Spinal cord (tissue), 10 donors: ENCODE data around the gene APBA2. TPM values are rescaled to one million over a fixed set of nuclear protein-coding genes. Genes with fewer than 3 reads are reported as not detected.

ENCODE experiments used
- DNase-seq, 6 donors: peaks; one replicate each; pipeline versions ENCODE4 v3.0.0 to v3.0.0-alpha.2; 2013 to 2015; ENCODE audit warnings: low spot score in 6 of 6, low read depth in 4 of 6
- H3K27ac ChIP-seq: one replicate; pipeline ENCODE4 v1.5.1; 2013; ENCODE audit warnings: low read depth, low read length, control low read depth
- H3K27me3 ChIP-seq: one replicate; pipeline ENCODE4 v1.6.1; 2013; ENCODE audit warnings: low read length; ENCODE audit not compliant: control insufficient read depth, insufficient read depth
- H3K36me3 ChIP-seq: one replicate; pipeline ENCODE4 v1.6.1; 2013; ENCODE audit warnings: low read length; ENCODE audit not compliant: control insufficient read depth, insufficient read depth
- H3K4me1 ChIP-seq: one replicate; pipeline ENCODE4 v1.6.1; 2013; ENCODE audit warnings: low read length; ENCODE audit not compliant: control insufficient read depth, insufficient read depth
- H3K4me3 ChIP-seq: one replicate; pipeline ENCODE4 v1.5.1; 2013; ENCODE audit warnings: low read depth, low read length, control low read depth
- H3K9me3 ChIP-seq: one replicate; pipeline ENCODE4 v1.6.1; 2013; ENCODE audit warnings: low read length; ENCODE audit not compliant: control insufficient read depth, insufficient read depth
- WGBS: methylation state at CpG from one replicate; pipeline ENCODE4 v1.1.5; 2013; ENCODE audit warnings: missing lambda C conversion rate; ENCODE audit not compliant: insufficient coverage; 5-methylcytosine and 5-hydroxymethylcytosine counted together
- polyA plus RNA-seq, 2 donors: library from polyadenylated mRNA; unstranded; fragments of 120-200 nt; gene quantifications; one replicate each; pipeline ENCODE4 v1.2.1, GENCODE V29; 2013; ENCODE audit not compliant: insufficient read length in 2 of 2
- total RNA-seq, 2 donors: library from RNA; depleted of rRNA in 1 of 2; stranded (reverse); fragments of 120-200 nt in 1 of 2; fragments of >200 nt in 1 of 2; gene quantifications; one replicate each; pipeline versions ENCODE4 v1.2.3 to v1.2.4, GENCODE V29; 2013 to 2014
- donor health status: healthy.

APBA2 gene
- total and polyA plus RNA-seq, 4 donors: 46.2 to 111 (median 89.9) TPM

DNA sequence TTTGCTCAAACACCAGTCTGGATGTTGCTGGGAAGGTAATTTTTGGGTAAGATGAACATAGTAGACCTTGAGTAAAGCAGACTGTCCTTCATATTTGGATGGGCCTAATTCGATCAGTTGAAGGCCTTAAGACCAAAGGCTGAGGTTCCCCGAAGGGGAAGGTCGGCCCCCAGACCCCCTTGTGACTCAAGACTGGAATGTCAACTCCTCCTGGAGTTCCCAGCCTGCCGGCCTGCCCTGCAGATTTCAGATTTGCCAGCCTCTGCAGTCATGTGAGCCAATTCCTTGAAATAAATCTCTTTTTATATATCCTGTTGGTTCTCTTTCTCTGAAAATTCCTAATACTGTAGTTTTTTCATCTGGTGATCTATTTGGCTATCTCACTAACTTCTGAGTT lies 146.5 kb downstream of the APBA2 start:
- DNase-seq: no peak
- Histone ChIP-seq H3K36me3 (no peaks in the 10 kb centered on the region), H3K4me3 (no peak overlapping the region), H3K9me3 (peaks cover 2% of the 10 kb centered on the region), H3K4me1 (peaks cover 18% of the 10 kb centered on the region), H3K27me3 (no peaks in the 10 kb centered on the region), H3K27ac (no peak overlapping the region)
- 90% methylated on average over 4 of the region's 4 CpGs for WGBS

DNA sequence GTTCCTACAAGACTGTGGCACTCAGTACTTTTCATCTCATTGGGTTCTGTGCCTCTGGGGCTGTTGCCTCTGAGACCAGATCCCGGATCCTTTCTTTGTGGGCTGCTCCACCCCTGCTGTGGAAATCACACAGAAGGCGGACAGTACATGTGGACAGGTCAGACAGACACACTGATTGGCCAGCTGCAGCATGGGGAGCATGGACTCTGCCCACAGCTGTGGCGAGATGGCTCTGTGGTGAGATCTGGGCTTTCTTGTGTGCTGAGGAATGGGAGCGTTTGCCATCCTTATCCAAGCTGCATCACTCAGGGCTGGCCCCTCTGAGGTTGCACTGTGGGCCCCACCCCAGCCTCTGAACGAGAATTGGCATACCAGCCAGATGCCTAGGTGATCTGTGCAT lies 147.0 kb downstream of the APBA2 start:
- no peak for DNase-seq
- 93% methylated on average over 5 of the region's 5 CpGs for WGBS
- peaks cover 18% of the 10 kb centered on the region for H3K4me1 ChIP-seq

DNA sequence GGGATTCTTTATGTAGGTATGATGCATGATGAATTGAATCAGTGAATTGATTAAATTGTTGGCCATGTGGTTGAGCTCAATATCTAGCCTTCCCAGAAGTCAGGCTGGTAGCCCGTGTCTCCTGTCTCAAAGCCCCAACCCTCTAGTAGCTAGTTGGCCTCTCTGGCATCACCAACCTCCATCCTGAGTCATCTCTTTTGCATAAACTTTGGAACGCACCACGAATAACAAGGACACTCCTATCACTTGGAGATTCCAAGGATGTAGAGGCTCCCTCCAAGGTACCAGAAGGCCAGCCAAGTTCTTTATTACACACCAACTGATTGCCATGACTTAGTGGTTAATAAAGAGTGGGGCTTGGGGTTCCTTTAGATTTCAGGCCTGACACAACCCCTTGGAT lies 148.4 kb downstream of the APBA2 start:
- H3K27me3 ChIP-seq: no peaks in the 10 kb centered on the region
- no peak overlapping the region for H3K27ac ChIP-seq
- H3K9me3 ChIP-seq: no peaks in the 10 kb centered on the region
- 72% methylated on average over 3 of the region's 3 CpGs for WGBS
- H3K4me3 ChIP-seq: no peak overlapping the region
- no peaks in the 10 kb centered on the region for H3K36me3 ChIP-seq
- peaks cover 18% of the 10 kb centered on the region for H3K4me1 ChIP-seq
- DNase-seq: no peak

More for the DNA sequence above, 147.0 kb downstream of the APBA2 start:
- Histone ChIP-seq H3K9me3 (peaks cover 2% of the 10 kb centered on the region), H3K36me3 (no peaks in the 10 kb centered on the region), H3K27me3 (no peaks in the 10 kb centered on the region), H3K27ac (no peak overlapping the region), H3K4me3 (no peak overlapping the region)

DNA sequence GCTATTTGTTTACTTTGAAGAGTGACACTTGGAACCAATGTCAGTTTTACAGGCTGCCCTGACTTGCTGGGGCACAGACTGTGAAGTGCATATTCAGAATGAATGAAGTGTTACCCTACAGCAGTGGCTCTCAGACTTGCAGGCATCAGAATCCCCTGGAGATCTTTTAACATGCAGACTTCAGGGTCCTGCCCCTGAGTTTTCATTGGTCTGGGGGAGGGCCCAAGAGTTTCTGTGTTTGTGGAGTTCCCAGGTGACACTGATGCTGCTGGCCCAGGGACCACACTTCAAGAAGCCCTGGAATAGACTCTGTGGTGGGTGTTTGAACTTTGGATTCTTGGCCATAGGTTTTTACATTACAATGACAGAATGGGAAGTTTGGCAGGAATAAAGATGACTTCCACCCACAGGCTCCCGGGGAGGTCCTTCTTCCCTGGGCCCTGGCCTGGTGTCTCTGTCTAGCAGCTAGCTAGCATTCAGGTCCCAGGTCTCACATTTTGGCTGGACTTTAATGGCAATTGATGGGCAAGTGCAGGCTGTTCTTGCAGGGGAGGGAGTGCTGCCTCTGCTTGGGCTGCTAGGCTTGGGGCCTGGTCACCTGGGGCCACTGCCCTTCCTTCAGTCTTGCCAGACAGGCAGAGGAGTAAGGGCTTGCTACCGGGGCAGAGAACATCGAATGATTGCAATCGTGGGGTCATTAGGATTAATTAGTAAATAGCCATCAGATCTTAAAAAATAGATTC lies 149.0 kb downstream of the APBA2 start:
- DNase-seq: no peak
- no peak overlapping the region for H3K27ac ChIP-seq
- H3K9me3 ChIP-seq: no peaks in the 10 kb centered on the region
- WGBS: 66% methylated on average over 3 of the region's 4 CpGs
- H3K27me3 ChIP-seq: no peaks in the 10 kb centered on the region
- H3K36me3 ChIP-seq: no peaks in the 10 kb centered on the region
- peaks cover 22% of the 10 kb centered on the region for H3K4me1 ChIP-seq
- no peak overlapping the region for H3K4me3 ChIP-seq

DNA sequence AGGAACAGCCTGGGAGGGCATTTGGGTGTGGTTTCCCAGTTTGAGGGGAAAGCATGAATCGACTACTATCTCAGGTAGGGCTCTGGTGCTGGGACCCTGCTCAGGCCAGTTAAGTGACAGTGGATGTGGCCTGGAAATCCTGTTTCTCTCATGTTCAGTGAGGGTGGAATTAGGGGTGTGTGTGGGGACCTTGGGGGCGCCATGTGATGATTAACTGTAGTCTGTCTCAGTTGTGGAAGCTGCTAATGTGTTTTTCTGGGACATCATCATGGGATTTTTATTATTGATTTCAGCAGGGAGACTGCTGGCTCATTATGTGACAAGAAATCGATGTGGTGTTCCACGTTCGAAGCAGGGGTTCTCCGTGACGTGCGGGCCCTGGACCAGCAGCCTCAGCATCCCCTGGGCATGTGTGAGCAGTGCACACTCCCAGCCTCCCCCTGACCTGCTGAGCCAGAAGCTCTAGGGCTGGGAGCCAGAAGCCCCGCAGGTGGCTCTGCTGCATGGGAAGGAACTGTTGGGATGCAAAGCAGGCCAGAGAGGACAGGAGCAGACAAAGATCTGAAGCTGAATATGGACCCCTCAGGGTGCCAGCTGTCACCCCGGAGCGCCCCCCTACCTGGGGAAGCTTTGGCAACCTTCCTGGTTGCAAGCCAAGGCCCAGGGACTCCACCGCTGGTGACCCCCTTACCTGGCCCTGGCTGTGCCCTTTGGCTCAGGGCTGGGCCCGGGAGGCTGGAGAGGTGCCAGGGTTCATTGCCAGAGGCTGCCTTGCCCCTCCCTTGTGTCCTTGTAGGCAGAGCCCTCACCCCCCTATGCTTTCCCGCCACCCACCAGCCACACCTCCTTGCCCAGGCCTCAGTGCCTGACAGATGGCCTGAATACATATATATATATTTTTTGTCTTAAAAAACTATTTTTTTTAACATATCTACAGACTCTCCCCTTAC lies 149.8 kb downstream of the APBA2 start:
- DNase-seq: peak in 2 of 6 donors; percentile 46 to 53
- Histone ChIP-seq H3K27me3 (no peaks in the 10 kb centered on the region), H3K27ac (no peak overlapping the region), H3K9me3 (no peaks in the 10 kb centered on the region), H3K4me3 (no peak overlapping the region), H3K4me1 (peaks cover 22% of the 10 kb centered on the region), H3K36me3 (no peaks in the 10 kb centered on the region)
- WGBS: 49% methylated on average over 13 of the region's 14 CpGs

DNA sequence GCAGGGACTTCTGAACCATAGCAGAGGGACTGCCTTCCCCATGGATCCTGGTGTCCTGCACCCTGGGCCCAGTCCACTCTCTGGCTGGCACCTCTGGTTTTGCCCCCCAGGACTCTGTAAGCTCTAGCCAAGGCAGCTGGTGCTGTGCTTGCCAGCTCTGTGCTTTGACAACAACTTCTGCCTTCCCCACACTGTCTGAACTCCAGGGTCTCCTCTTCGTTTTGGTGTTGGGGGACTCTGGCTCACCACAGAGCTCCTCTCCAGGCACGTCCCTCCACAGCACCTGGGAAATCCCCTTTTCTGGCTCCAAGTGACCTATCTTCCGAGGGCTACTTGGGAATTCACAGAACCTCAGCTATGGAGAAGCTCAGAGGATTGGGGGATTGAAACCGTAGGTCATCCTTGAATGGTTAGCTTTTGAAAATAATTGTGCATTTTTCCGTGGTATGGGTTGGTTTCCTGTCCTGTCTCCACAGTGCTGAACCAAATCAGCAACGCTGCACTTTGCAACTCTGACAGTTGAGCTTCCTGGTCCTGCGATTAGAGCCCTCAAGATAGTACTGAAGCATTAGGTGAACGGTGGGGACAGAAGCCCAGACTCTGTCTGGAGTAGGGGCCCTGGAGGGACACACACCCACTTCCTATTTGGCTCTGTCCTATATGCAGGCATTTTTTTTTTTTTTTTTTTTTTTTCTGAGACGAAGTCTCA lies 152.4 kb downstream of the APBA2 start:
- Histone ChIP-seq H3K4me3 (no peak overlapping the region), H3K27ac (no peak overlapping the region), H3K36me3 (no peaks in the 10 kb centered on the region), H3K27me3 (no peaks in the 10 kb centered on the region), H3K4me1 (peaks cover 35% of the 10 kb centered on the region), H3K9me3 (no peaks in the 10 kb centered on the region)
- no peak for DNase-seq
- WGBS: 90% methylated on average over 7 of the region's 9 CpGs

DNA sequence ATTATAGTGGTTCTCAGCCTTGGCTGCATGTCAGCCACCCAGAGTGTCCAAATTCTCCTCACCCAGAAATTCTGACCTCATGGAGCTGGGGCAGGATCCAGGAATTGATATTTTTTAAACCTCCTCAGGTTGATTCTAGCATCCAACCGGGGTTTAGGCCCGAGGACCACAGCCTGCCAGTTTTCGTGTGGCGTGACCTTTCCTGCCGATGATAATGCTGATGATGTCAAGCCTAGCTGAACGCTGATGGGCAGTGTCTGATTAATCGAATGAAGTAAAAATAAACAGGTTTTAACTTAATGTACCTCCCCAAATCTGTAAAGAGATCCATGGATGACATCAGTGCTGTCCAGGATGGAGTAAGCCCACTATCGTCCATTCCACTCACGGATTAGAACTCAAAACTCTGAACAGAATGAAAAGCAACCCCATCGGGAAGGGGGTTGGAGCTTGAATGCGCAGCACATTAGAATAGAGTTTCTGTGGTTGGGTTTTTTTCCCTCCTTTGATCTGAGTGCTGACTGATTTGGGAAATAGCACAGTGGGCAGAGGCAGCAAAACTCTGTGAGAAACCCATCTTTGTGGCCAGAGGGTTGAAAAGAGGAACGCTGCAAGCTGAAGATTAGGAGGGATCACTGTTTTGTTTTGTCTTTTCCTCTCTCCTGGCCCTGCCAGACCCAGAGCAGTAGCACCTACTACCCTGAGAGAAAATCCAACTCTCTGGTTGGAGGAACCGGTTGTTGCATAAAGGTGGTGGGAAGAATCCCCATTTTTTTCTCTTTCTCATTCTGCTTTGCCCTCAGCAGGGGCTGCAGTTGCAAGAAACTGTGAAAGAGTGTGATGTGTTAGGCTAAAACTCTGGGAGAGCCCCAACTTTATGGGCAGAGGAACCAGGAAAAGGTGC lies 153.9 kb downstream of the APBA2 start:
- H3K27me3 ChIP-seq: no peaks in the 10 kb centered on the region
- peak in 1 of 6 donors; percentile 25 for DNase-seq
- no peaks in the 10 kb centered on the region for H3K9me3 ChIP-seq
- WGBS: 50% methylated on average over 5 of the region's 13 CpGs
- H3K36me3 ChIP-seq: no peaks in the 10 kb centered on the region
- H3K27ac ChIP-seq: peak overlapping the region; percentile 2
- H3K4me3 ChIP-seq: no peak overlapping the region
- peaks cover 41% of the 10 kb centered on the region for H3K4me1 ChIP-seq

DNA sequence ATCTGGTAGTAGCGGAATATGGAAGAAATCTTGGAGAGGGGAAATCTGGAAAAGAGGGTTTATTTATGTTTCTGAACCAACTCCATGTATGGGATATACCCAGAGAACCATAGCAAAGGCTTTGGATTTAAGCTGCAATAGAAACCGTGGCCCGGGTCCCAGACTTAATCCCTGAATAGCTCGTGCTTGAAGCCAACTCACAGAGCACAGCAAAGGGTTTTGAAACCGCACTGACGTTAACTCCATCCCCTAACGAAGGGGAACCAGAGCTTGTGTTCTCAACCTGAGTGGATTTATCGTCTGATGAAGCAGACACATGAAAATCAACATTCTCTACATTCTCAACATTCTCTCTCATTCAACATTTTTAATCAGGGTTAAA lies 154.6 kb downstream of the APBA2 start:
- Histone ChIP-seq H3K27me3 (no peaks in the 10 kb centered on the region), H3K9me3 (no peaks in the 10 kb centered on the region), H3K27ac (peak overlapping the region; percentile 2), H3K4me3 (no peak overlapping the region), H3K4me1 (peaks cover 42% of the 10 kb centered on the region), H3K36me3 (no peaks in the 10 kb centered on the region)
- WGBS: 33% methylated on average over 3 of the region's 8 CpGs
- DNase-seq: peak in 3 of 6 donors; percentile 32 to 91 (median 72)
